KMS-11 (cell line): Measurements from ENCODE around the gene LSR.
"Not testable (repeated sequence)": the region's sequence is repeated elsewhere in the genome, so short reads cannot be mapped to it uniquely, and the experiment has no call there.

Experiments used
- H2AFZ ChIP-seq: fragments of 200-600 bp; sonication (generic); 2 replicates; pipeline ENCODE4 v1.6.1; 2016; ENCODE audit warnings: antibody characterized with exemption, mixed run types, low read depth
- H3K27ac ChIP-seq: fragments of 200-600 bp; sonication (generic); 2 replicates; pipeline ENCODE4 v1.6.1; 2016; ENCODE audit warnings: mild to moderate bottlenecking, mixed run types
- H3K27me3 ChIP-seq: fragments of 200-600 bp; sonication (generic); 2 replicates; pipeline ENCODE4 v1.6.1; 2017; ENCODE audit warnings: mild to moderate bottlenecking, low read depth, mixed run types, moderate library complexity; ENCODE audit not compliant: insufficient read depth
- H3K36me3 ChIP-seq: fragments of 200-600 bp; sonication (generic); 2 replicates; pipeline ENCODE4 v1.6.1; 2017; ENCODE audit warnings: mild to moderate bottlenecking, mixed run types; ENCODE audit not compliant: insufficient read depth
- H3K4me1 ChIP-seq: fragments of 200-600 bp; sonication (generic); 2 replicates; pipeline ENCODE4 v1.6.1; 2016; ENCODE audit warnings: mild to moderate bottlenecking, low read depth, mixed run types; ENCODE audit not compliant: poor library complexity, severe bottlenecking
- H3K4me2 ChIP-seq: fragments of 200-600 bp; sonication (generic); 2 replicates; pipeline ENCODE4 v1.7.0; 2016; ENCODE audit warnings: mild to moderate bottlenecking, mixed run types
- H3K4me3 ChIP-seq: fragments of 200-600 bp; sonication (generic); IDR thresholded peaks from 2 replicates; pipeline ENCODE4 v1.6.1; 2017; ENCODE audit warnings: low read depth, low read length, mixed read lengths; ENCODE audit not compliant: insufficient read depth
- H3K79me2 ChIP-seq: fragments of 200-600 bp; sonication (generic); 2 replicates; pipeline ENCODE4 v1.6.1; 2016; ENCODE audit warnings: low read depth, mixed run types; ENCODE audit not compliant: insufficient read depth
- H3K9ac ChIP-seq: fragments of 200-600 bp; sonication (generic); 2 replicates; pipeline ENCODE4 v1.6.1; 2016; ENCODE audit warnings: mild to moderate bottlenecking, mixed run types
- H4K20me1 ChIP-seq: fragments of 200-600 bp; sonication (generic); 2 replicates; pipeline ENCODE4 v1.6.1; 2016; ENCODE audit warnings: mild to moderate bottlenecking, mixed run types; ENCODE audit not compliant: insufficient read depth
- CTCF ChIP-seq: fragments of 200-600 bp; sonication (generic); conservative IDR thresholded peaks from 2 replicates; pipeline ENCODE4 v1.6.1; 2017; ENCODE audit warnings: low read depth, mild to moderate bottlenecking, antibody characterized with exemption, low read length, moderate library complexity, mixed read lengths

LSR gene

DNA sequence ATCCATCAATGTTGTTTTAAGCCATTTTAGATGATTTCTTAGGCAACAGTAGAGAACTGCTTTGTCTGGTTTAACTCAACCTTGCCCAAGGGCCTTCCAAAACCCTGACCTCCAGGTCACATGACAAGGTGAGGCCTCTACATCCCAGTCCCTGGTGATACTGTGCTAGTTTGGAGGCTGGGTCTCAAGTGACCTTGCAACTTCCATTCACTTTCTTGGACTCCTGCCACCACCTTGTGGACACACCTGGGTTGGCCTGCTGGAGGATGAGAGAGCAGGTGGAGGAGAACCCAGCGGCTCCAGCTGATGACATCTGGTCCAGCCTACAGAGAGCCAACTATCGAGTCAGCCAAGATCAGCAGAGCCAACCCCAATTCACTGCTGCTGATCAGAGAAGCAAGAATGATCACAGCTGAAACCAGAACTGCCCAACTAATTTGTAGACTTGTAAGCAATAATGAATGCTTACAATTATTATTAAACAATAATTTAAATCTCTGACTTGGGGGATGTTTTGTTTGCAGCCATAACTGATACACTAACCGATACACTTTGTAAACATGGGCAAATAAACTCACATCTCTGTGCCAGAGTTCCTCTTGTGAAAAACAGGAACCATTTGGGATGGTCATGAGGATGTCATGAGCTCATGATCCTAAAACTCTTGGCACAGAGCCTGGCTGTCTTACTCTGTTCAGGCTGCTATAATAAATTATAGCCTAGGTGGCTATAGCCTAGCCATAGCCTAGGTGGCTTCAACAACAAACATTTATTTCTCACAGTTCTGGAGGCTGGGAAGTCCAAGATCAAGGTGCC lies 31.8 kb upstream of the LSR start:
- Histone ChIP-seq H3K79me2 (no peaks in the 10 kb centered on the region), H3K4me1 (peaks cover 56% of the 10 kb centered on the region), H3K4me2 (peak overlapping the region; percentile 36; the same call in 1 of the 2 replicates), H2AFZ (0 out of 2 replicates have a peak overlapping the region, but pooled peaks have one; percentile 4), H4K20me1 (no peaks in the 10 kb centered on the region), H3K4me3 (no peak overlapping the region), H3K27me3 (no peaks in the 10 kb centered on the region), H3K27ac (peak overlapping the region; percentile 12; the same call in 1 of the 2 replicates), H3K36me3 (no peaks in the 10 kb centered on the region), H3K9ac (no peak overlapping the region)
- TF ChIP-seq CTCF = 0 out of 2 replicates have a peak, but pooled peaks have one; percentile 32

- H3K4me1 ChIP-seq = peaks cover 51% of the 10 kb centered on the region
Measured at GRCh38 chr19:35217649-35217990, 31.2 kb upstream of the LSR start.

DNA sequence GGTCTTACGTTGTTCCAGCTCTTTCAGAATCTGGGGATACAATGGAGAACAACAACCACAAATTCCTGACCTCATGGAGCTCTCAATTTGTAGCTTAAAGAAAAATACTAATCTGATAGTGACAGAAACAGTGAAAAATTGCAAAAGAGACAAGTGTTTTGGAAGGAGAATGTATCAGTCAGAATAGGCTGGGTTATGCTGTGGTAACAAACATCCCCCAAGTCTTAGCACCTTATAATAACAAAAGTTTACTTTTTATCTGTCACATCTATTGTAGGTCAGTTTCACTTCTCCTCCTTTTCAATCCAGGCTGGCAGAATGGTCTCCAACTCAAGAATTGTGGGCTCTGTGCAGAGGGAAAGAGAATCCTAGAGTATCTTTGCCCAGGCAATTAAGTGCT lies 29.8 kb upstream of the LSR start:
- Histone ChIP-seq H2AFZ (no peak overlapping the region), H4K20me1 (no peaks in the 10 kb centered on the region), H3K4me1 (peaks cover 38% of the 10 kb centered on the region), H3K4me3 (no peak overlapping the region), H3K9ac (no peak overlapping the region), H3K79me2 (no peaks in the 10 kb centered on the region), H3K27me3 (no peaks in the 10 kb centered on the region), H3K4me2 (no peak overlapping the region), H3K27ac (no peak overlapping the region), H3K36me3 (no peaks in the 10 kb centered on the region)
- TF ChIP-seq CTCF = no peak

More at GRCh38 chr19:35217649-35217990, 31.2 kb upstream of the LSR start:
- Histone ChIP-seq H4K20me1 (no peaks in the 10 kb centered on the region), H2AFZ (no peak overlapping the region), H3K9ac (no peak overlapping the region), H3K79me2 (no peaks in the 10 kb centered on the region), H3K27ac (no peak overlapping the region; the same call in 1 of the 2 replicates), H3K36me3 (no peaks in the 10 kb centered on the region), H3K4me3 (no peak overlapping the region), H3K4me2 (peak overlapping the region; percentile 36; the same call in 1 of the 2 replicates), H3K27me3 (no peaks in the 10 kb centered on the region)
- no peak for TF ChIP-seq CTCF

GRCh38 chr19:35220315-35220921 lies 28.4 kb upstream of the LSR start:
- TF ChIP-seq CTCF = no peak
- H3K4me2 ChIP-seq = no peak overlapping the region
- no peak overlapping the region for H3K27ac ChIP-seq
- no peak overlapping the region for H3K9ac ChIP-seq
- no peaks in the 10 kb centered on the region for H3K79me2 ChIP-seq
- peaks cover 24% of the 10 kb centered on the region for H3K4me1 ChIP-seq
- H3K36me3 ChIP-seq = no peaks in the 10 kb centered on the region
- H2AFZ ChIP-seq = no peak overlapping the region
- H3K4me3 ChIP-seq = no peak overlapping the region
- no peaks in the 10 kb centered on the region for H4K20me1 ChIP-seq
- H3K27me3 ChIP-seq = no peaks in the 10 kb centered on the region

GRCh38 chr19:35220973-35221590 lies 27.7 kb upstream of the LSR start:
- not testable (repeated sequence) for H3K36me3 ChIP-seq, H3K79me2 ChIP-seq, H2AFZ ChIP-seq, H4K20me1 ChIP-seq, H3K27ac ChIP-seq, H3K27me3 ChIP-seq, H3K9ac ChIP-seq, H3K4me3 ChIP-seq, H3K4me2 ChIP-seq
- H3K4me1 ChIP-seq = peaks cover 17% of the 10 kb centered on the region
